ENCODE data around the gene SHH.

SHH gene

GRCh38 chr7:155811895-155812761 is at the start of gene SHH:
TSS of gene SHH (minus strand) at chr7:155812463. CDS start at chr7:155812122, 341 bp downstream.
- no peak for DNase-seq

DNA sequence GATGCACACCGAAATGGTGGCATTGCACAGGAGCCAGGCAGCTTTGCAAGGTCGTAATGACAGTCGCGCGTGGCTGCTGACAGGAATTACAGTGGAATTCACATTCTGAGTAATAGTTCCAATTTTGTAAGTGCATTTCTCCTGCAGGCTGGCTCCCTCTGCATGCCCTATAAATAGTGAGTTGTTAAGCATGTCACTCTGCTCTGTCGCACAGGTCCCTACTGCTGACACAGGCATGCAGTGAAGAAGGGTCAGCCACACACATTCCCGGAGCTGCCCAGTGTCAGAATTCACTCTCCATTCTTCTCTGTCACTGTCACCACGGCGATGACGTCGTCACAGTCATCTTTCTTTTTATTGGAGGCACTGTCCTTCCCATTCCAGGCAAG is 49.2 kb upstream of the SHH start:
- DNase-seq: no peak

DNA sequence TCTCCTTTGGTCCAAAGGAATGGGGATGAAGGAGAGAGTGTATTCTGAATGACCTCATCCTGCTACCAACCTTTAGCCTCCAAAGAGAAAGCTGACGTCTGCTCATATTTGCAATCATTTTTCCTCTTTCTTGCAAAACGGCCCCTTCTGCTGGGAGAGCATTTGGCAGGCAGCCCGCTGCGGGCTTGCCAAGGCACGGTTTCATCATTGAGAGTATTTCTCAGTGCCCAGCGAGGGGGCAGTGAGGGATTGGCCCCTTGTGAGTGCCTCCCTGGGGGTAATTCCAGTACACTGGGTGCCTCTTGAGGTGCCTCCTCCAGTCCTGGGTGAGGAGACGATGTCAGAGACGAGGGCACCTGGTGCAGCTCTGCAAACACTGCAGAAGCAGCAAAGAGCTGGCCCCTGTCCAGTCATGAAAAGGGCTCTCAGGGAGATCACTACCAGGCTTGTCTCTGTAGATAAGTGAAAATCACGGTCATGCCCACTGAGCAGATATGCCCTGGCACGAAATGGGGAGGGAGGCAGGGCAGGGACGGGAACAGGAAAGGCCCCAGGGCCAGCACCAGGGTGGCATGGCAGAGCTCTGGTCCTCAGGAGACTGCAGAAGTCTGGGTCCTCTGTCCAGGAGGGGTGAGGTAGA is 48.7 kb upstream of the SHH start:
- no peak for DNase-seq

GRCh38 chr7:155860461-155860839 is 48.2 kb upstream of the SHH start:
- DNase-seq: no peak

- DNase-seq: no peak
These were observed 46.3 kb upstream of the SHH start for GRCh38 chr7:155858521-155859061.

GRCh38 chr7:155857141-155857540 is 44.9 kb upstream of the SHH start:
- no peak for DNase-seq

DNA sequence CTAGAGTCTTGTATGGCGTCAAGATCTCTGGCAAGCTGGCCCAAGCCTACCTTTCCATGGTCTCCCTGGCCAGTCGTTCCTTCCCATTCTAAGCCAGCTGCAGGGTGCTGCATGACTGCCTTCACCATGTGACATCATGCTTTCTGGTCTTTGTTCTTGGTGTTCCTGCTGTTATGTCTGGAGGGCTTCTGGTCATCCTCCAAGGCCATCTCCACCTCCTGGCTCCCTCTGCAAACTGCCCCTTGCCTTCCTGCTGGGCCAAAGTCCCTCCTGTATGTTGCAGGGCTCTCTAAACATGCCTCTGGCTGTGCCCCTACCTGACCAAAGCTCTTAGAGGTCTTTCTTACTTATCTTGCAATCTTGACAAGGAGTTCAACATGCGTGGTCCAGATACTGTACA is 44.4 kb upstream of the SHH start:
- DNase-seq: no peak

DNA sequence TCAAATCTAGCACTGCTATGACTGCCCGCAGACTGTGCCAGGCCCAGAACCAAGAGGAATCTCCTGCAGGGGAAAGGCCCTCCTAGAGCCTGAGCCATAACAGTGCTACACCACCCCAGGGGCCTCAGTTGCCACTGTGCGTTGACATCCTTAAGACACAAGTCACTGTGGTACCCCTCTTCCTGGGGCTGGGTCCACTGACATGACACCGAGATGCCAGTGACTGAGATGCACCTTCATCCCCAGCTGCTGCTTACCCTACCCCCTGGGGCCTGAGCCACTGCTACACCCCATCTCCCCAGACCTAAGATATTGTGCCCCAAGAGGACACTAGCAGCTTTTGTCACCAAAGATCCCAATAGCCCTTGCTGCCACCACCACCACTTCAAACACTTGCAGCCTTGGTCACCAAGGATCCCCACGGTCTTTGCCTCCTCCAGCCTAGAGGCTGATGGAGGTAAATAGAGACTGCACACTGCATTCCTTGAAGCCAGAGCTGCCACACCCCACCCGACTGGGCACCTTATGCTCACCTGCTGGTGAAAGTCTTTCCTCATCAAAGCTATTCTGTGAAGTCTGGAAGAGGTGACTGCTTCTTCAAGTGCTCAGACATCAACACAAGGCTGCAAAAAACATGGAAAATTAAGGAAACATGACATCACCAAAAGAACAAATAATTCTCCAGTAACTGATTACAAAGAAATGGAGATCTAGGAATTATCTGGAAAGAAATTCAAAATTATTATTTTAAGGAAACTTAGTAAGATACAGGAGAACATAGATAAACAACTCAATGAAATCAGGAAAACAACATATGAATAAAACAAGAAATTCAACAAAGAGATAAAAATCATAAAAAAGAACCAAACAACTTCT is 40.4 kb upstream of the SHH start:
- no peak for DNase-seq

DNA sequence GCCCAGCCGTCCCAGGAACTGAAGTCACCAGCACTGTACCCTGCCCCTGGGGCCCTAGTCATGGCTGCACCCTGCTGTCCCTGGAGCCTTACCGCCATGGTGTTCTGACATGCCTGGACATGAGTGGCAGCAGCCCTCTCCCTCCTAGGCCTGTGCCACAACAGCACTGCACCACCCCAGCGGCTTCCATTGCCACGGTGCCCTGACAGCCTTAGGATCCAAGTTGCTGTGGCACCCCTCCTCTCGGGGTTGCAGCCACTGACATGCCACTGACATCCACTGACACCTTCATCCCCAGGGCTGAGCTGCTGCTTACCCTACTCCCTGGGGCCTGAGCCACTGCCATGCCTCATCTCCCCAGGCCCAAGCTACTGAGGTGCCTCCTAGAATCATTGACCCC is 39.6 kb upstream of the SHH start:
- no peak for DNase-seq

DNA sequence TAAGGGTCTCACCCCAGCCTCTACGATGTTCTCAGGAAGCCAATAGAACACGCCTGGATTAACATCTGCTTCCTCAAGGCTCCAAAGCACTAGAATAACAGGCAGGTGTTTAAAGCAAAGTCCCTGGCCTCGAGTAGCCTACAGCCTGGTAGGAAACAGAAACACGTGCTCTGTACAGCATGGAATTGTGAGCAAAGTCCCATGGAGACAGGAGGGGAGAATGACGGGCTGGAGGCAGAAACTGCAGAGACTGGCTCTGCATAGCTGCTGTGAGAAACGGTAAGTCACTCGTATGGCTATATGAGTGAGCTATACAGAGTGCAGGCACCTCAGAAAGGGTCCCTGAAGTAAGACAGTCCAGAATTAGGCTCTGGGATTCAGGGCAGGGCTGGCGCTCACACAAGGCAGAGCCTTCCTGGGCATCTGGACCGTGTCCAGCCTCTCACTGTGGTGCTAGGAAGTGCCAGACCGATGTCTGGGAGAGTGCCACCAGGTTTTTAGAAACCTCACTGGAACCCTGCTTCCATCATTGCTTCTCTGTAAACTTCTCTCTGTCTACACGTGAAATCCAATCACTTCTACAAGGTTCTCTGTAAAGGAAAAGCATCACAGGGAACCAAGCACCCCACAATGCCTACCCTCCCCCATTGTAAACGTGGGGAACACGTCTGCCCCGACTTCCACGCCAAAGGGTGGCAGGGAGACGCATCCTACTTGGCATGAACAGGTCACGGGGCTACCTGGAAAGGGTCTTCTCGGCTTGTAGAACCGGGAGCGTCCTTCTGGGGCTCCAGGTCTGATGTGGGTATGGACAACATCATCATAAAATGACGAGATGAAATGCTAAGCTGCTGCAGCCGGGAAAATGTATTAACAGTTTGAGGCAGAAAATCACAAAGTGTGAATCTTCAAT is 38.8 kb upstream of the SHH start:
- no peak for DNase-seq

GRCh38 chr7:155850001-155850436 is 37.8 kb upstream of the SHH start:
- DNase-seq: no peak

GRCh38 chr7:155848691-155849669 is 36.7 kb upstream of the SHH start:
- DNase-seq: no peak

- no peak for DNase-seq
These were observed 35.7 kb upstream of the SHH start for GRCh38 chr7:155847821-155848435.

GRCh38 chr7:155846936-155847335 is 34.7 kb upstream of the SHH start:
- DNase-seq: no peak

DNA sequence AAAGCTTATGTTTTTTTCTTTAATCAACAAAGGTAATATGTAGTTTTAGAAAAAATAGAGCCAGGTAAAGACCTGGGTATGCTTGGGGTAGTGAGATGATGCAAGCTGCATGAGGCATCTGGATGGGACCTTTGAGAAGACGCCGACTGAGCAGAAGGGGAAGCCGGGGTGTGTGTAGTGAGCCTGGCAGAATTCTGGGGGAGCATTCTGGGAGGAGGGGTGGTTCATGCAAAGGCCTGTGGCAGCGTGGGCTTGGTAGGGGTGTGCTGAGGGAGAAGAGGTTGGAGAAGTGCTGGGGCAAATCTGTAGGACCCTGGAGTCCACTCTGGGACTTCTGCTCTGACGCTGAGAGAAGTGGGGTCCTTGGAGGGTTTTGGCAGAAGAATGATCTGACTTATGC is 33.9 kb upstream of the SHH start:
- no peak for DNase-seq

- no peak for DNase-seq
These were observed 33.0 kb upstream of the SHH start for GRCh38 chr7:155845226-155845625.

DNA sequence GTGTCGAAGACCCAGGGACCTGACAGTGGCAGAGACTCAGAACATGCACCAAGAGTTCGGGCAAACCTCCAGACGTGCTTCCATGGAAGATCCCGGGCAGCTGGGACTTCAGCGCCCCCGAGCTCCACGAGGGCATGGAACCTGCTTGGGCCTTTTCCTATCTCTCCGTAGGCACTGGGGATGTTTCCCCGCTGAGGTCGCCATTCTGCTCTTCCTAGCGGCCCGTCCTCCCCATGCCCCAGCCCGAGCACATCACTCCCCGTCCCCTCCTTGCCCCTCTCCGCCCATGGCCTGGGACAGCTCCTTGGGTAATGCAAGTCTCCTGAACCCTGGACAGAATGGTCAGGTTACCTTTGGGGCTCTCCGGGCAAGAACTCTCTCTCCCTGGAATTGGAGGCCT is 32.3 kb upstream of the SHH start:
- no peak for DNase-seq

GRCh38 chr7:155844019-155844453 is 31.8 kb upstream of the SHH start:
- no peak for DNase-seq

- no peak for DNase-seq
These were observed 31.3 kb upstream of the SHH start for GRCh38 chr7:155843426-155844018.
